Psoas muscle (tissue), 8 donors: ENCODE measurements around the gene TPI1. TPM values are rescaled to one million over a fixed set of nuclear protein-coding genes. Genes with fewer than 3 reads are reported as not detected.
"Not testable (repeated sequence)": the region's sequence is repeated elsewhere in the genome, so short reads cannot be mapped to it uniquely, and the experiment has no call there.

ENCODE experiments used
- ATAC-seq, 4 donors: fragments of 200-7000 bp; cut with Tn5 transposase; one replicate each; pipeline ENCODE4 v1.9.1; 2020; ENCODE audit warnings: moderate library complexity in 3 of 4, mild to moderate bottlenecking in 2 of 4
- DNase-seq, 2 donors: peaks; one replicate each; pipeline ENCODE4 v3.0.0-alpha.2; 2020
- H3K27ac ChIP-seq: fragments of 200-600 bp; one replicate; pipeline ENCODE4 v1.8.0; 2022
- H3K27me3 ChIP-seq, 3 donors: fragments of 200-600 bp in 1 of 3; one replicate each; pipeline versions ENCODE4 v1.6.1 to v1.8.0; 2013 to 2022; ENCODE audit warnings: low read length in 2 of 3, mild to moderate bottlenecking in 2 of 3, moderate library complexity in 1 of 3; ENCODE audit not compliant: insufficient read depth in 3 of 3
- H3K36me3 ChIP-seq, 2 donors: fragments of 200-600 bp in 1 of 2; one replicate each; pipeline versions ENCODE4 v1.6.1 to v1.8.0; 2013 to 2022; ENCODE audit warnings: low read depth in 1 of 2, mild to moderate bottlenecking in 1 of 2, moderate library complexity in 1 of 2; ENCODE audit not compliant: insufficient read depth in 1 of 2
- H3K4me1 ChIP-seq: fragments of 200-600 bp; one replicate; pipeline ENCODE4 v1.8.0; 2022
- H3K4me3 ChIP-seq: fragments of 200-600 bp; one replicate; pipeline ENCODE4 v1.8.0; 2022; ENCODE audit warnings: mild to moderate bottlenecking
- H3K9me3 ChIP-seq: fragments of 200-600 bp; one replicate; pipeline ENCODE4 v1.8.0; 2022
- CTCF ChIP-seq: fragments of 200-600 bp; IDR thresholded peaks from one replicate; pipeline ENCODE4 v1.8.0; 2022; ENCODE audit warnings: antibody characterized with exemption
- WGBS, 3 donors: extraction: QIAGEN DNeasy Blood & Tissue Kit; methylation state at CpG; one replicate each; pipeline versions ENCODE4 v1.1.6 to v1.1.7; 2013; 5-methylcytosine and 5-hydroxymethylcytosine counted together
- intact Hi-C, 2 donors: fragments of 100-400 bp; cut with DNase I; formaldehyde crosslinking; loops; one replicate each; pipeline versions ENCODE4 v1.11.0 to v1.14.2; 2022
- polyA plus RNA-seq, 3 donors: library from polyadenylated mRNA; stranded (reverse); fragments of 200-250 nt; gene quantifications; one replicate each; pipeline ENCODE4 v1.2.3, GENCODE V29; 2013
- total RNA-seq, 4 donors: library from RNA; stranded (reverse); fragmentation: NEBNext Ultra II Directional in 2 of 4; extraction: Animal tissue kit (Norgen Biotek cat#: 25700) in 2 of 4; gene quantifications; one replicate each; pipeline versions ENCODE4 v1.2.1 to v1.2.4, GENCODE V29; 2021 to 2023
- donor health status: healthy with polysubstance abuse.
- donor health status: DM: no; HTN: no; CAD: no; lungs with moderate emphysema.
- donor health status: Bipolar disorder and iron deficiency.
- donor health status: healthy.
- donor health status: DM: yes; HTN: yes; CAD: no.
- donor health status: DM: no; HTN: no; CAD: no.
- donor health status: DM: no; HTN: no; CAD: no.
- donor health status: DM: yes; HTN: yes; CAD: no.

Gene TPI1
- total and polyA plus RNA-seq, 7 donors: 537 to 952 (median 699) TPM

- Histone ChIP-seq H3K36me3 (peaks cover 13 to 84% of the 10 kb centered on the region in 2 donors), H3K27ac (no peak overlapping the region), H3K27me3 (no peaks in the 10 kb centered on the region), H3K9me3 (no peaks in the 10 kb centered on the region), H3K4me1 (peaks cover 6% of the 10 kb centered on the region), H3K4me3 (no peak overlapping the region)
- TF ChIP-seq CTCF: no peak
- no peak for ATAC-seq
- intact Hi-C loops: loop anchor here in 1 of 2 donors (10.0 kb wide), 1 partner anchor 252 kb away; no protein-coding TSS in a partner anchor
- DNase-seq: no peak
- 92% methylated on average over 11 of the region's 11 CpGs for WGBS, 3 donors
Measured at GRCh38 chr12:6863033-6863432, 4.3 kb upstream of the TPI1 start.

- 92 to 94% (median 94%) methylated on average over 16 of the region's 16 CpGs for WGBS, 3 donors
- H3K27me3 ChIP-seq: no peaks in the 10 kb centered on the region
- peaks cover 8% of the 10 kb centered on the region for H3K4me1 ChIP-seq
- H3K4me3 ChIP-seq: no peak overlapping the region
- TF ChIP-seq CTCF: no peak
- peaks cover 8 to 77% of the 10 kb centered on the region in 2 donors for H3K36me3 ChIP-seq
- ATAC-seq (no peak), DNase-seq (no peak)
- no peaks in the 10 kb centered on the region for H3K9me3 ChIP-seq
- no peak overlapping the region for H3K27ac ChIP-seq
- intact Hi-C loops: loop anchor here in 1 of 2 donors (10.0 kb wide), 1 partner anchor 251 kb away; no protein-coding TSS in a partner anchor
Measured at GRCh38 chr12:6863586-6864321, 3.6 kb upstream of the TPI1 start.

- intact Hi-C loops: loop anchor here in 1 of 2 donors (5.0 to 10.0 kb wide), 2 partner anchors 72 to 249 kb away; no protein-coding TSS in a partner anchor
- 90 to 93% (median 91%) methylated on average over 5 of the region's 5 CpGs for WGBS, 3 donors
- not testable (repeated sequence) for DNase-seq, H3K27ac ChIP-seq, H3K9me3 ChIP-seq, H3K4me3 ChIP-seq, H3K27me3 ChIP-seq, ATAC-seq
- Histone ChIP-seq H3K36me3 (peaks cover 7 to 77% of the 10 kb centered on the region in 2 donors), H3K4me1 (peaks cover 21% of the 10 kb centered on the region)
Measured at GRCh38 chr12:6865307-6865706, 2.0 kb upstream of the TPI1 start.

- no peak for DNase-seq
- intact Hi-C loops: loop anchor here in 1 of 2 donors (5.0 to 10.0 kb wide), 2 partner anchors 71 to 248 kb away; no protein-coding TSS in a partner anchor
- 71 to 73% (median 72%) methylated on average over 18 to 19 of the region's 19 CpGs for WGBS, 3 donors
Measured at GRCh38 chr12:6866163-6866919, 990 bp upstream of the TPI1 start.

More at GRCh38 chr12:6866163-6866919, 990 bp upstream of the TPI1 start:
- TF ChIP-seq CTCF: no peak
- peak overlapping the region; percentile 97 for H3K27ac ChIP-seq
- peaks cover 26% of the 10 kb centered on the region for H3K4me1 ChIP-seq
- no peaks in the 10 kb centered on the region for H3K9me3 ChIP-seq
- ATAC-seq: no peak
- no peaks in the 10 kb centered on the region for H3K27me3 ChIP-seq
- H3K36me3 ChIP-seq: peaks cover 7 to 77% of the 10 kb centered on the region in 2 donors
- H3K4me3 ChIP-seq: peak overlapping the region; percentile 94
